ENCODE results near the gene CSF3R.

CSF3R gene

GRCh38 chr1:36486439-36487335 is 4.0 kb upstream of the CSF3R start:
- TF ChIP-seq ZFX (IDR thresholded peaks at IDR 0.05) (no peak), CTCF (conservative IDR thresholded peaks at IDR 0.05) (no peak)
- peak overlapping the region; percentile 29; the same call in 1 of the 2 replicates for H3K27ac ChIP-seq

- no peak for TF ChIP-seq CTCF (conservative IDR thresholded peaks at IDR 0.05)
- no peak for TF ChIP-seq ZFX (IDR thresholded peaks at IDR 0.05)
- H3K27ac ChIP-seq: no peak overlapping the region
Measured at GRCh38 chr1:36486093-36486438, 3.4 kb upstream of the CSF3R start.

GRCh38 chr1:36484099-36484498 is 1.4 kb upstream of the CSF3R start:
- no peak for TF ChIP-seq ZFX (IDR thresholded peaks at IDR 0.05)
- no peak for TF ChIP-seq CTCF (conservative IDR thresholded peaks at IDR 0.05)
- no peak overlapping the region for H3K27ac ChIP-seq

GRCh38 chr1:36481771-36482723 is 666 bp downstream of the CSF3R start:
- H3K27ac ChIP-seq: no peak overlapping the region
- TF ChIP-seq CTCF (conservative IDR thresholded peaks at IDR 0.05) (no peak), ZFX (IDR thresholded peaks at IDR 0.05) (no peak)

- no peak overlapping the region for H3K27ac ChIP-seq
- TF ChIP-seq CTCF (conservative IDR thresholded peaks at IDR 0.05) (no peak), ZFX (IDR thresholded peaks at IDR 0.05) (no peak)
Measured at GRCh38 chr1:36481091-36481490, 1.6 kb downstream of the CSF3R start.

GRCh38 chr1:36480161-36480560 is 2.6 kb downstream of the CSF3R start:
- H3K27ac ChIP-seq: no peak overlapping the region
- TF ChIP-seq CTCF (conservative IDR thresholded peaks at IDR 0.05): no peak
